Measurements from ENCODE around the gene PDZD4.

PDZD4 gene

DNA sequence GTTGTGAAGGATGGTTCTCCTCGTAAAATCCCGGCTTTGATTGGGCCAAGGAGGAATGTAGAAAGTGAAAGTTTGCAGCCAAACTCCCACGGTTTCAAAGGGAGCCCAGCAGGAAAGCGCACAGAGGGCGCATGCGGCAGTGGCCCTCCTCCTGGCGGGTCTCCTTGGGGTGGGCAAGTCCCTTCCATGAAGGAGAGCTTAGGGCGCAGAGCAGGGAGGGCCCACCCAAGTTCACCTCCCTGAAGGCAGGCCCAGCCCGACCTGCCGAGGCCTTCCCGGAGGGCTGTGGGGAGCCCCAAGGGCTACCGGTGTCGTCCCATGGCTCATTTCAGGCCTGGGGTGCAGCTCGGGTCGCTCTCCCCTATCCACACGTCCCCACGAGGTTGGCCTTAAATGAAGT lies 2.0 kb downstream of the PDZD4 start:
- CTCF ChIA-PET = no interaction called here
- POLR2A ChIA-PET = interaction anchor here (1.6 kb wide), 1 partner anchor 58 kb away, joined by 3 read pairs; the partner anchor contains the start of gene L1CAM
- TF ChIP-seq TARDBP (IDR thresholded peaks at IDR 0.05) (no peak), SUZ12 (IDR thresholded peaks at IDR 0.05) (no peak), LEF1 (IDR thresholded peaks at IDR 0.05; ENCODE audit: borderline replicate concordance) (no peak), BHLHE40 (IDR thresholded peaks at IDR 0.05; ENCODE audit: borderline replicate concordance) (no peak), NFRKB (IDR thresholded peaks at IDR 0.05) (no peak), ELF4 (IDR thresholded peaks at IDR 0.05) (no peak), HDGF (IDR thresholded peaks at IDR 0.05; ENCODE audit: borderline replicate concordance) (no peak), ZNF384 (IDR thresholded peaks at IDR 0.05) (no peak), FOXM1 (IDR thresholded peaks at IDR 0.05; ENCODE audit: borderline replicate concordance) (no peak)
- TF ChIP-seq, protein P1, sequence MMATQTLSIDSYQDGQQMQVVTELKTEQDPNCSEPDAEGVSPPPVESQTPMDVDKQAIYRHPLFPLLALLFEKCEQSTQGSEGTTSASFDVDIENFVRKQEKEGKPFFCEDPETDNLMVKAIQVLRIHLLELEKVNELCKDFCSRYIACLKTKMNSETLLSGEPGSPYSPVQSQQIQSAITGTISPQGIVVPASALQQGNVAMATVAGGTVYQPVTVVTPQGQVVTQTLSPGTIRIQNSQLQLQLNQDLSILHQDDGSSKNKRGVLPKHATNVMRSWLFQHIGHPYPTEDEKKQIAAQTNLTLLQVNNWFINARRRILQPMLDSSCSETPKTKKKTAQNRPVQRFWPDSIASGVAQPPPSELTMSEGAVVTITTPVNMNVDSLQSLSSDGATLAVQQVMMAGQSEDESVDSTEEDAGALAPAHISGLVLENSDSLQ (IDR thresholded peaks at IDR 0.05) = no peak
- DNase-seq (ENCODE audit: extremely low spot score) = peak; percentile 6

DNA sequence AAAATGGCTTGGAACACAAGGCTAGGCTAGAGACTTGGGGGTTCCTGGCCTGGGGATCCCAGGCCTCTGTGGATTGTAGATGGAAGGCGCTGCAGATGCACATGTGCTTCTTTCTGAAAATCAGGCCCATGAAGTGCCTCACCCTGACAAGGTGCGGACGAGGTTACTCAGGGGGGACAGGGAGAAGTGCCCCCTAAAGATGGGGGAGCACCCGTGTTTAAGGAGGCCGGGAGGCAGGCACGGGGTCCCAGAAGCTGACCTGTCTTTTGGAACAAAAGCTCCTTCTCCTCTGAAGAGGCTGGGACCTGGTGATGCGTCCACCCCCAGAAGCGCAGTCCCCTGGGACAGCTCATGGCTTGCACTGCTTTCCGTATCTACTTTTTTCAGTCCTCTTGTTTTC lies 2.4 kb downstream of the PDZD4 start:
- CTCF ChIA-PET = no interaction called here

DNA sequence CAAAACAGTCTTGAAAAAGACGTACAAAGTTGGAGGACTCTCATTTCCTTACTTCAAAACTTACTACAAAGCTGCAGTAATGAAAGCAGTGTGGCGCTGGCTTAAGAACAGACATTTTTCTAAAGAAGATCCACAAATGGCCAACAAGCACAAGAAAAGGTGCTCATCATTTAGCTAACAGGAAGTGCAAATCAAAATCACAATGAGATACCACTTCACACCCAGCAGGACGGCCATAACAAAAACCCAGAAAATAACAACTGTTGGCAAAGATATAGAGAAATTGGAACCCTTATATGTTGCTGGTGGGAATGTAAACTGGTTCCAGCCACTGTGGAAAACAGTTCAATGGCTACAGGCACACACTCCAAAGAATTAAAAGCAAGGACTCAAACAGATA lies 3.3 kb downstream of the PDZD4 start:
- ChIA-PET CTCF (no interaction called here), POLR2A (interaction anchor here (0.9 to 1.6 kb wide), 2 partner anchors 9 to 59 kb away, joined by 3 read pairs; partner anchors contain the start of gene L1CAM)
- no peak for DNase-seq (ENCODE audit: extremely low spot score)
- TF ChIP-seq NFRKB (IDR thresholded peaks at IDR 0.05) = no peak

More for the DNA sequence above, 2.4 kb downstream of the PDZD4 start:
- TF ChIP-seq LEF1 (IDR thresholded peaks at IDR 0.05; ENCODE audit: borderline replicate concordance) = no peak
- no peak for TF ChIP-seq TARDBP (IDR thresholded peaks at IDR 0.05)
- TF ChIP-seq ARNT (IDR thresholded peaks at IDR 0.05) = no peak
- no peak for TF ChIP-seq NFRKB (IDR thresholded peaks at IDR 0.05)
- no peak for TF ChIP-seq BHLHE40 (IDR thresholded peaks at IDR 0.05; ENCODE audit: borderline replicate concordance)
- TF ChIP-seq SUZ12 (IDR thresholded peaks at IDR 0.05) = no peak
- TF ChIP-seq ZNF384 (IDR thresholded peaks at IDR 0.05) = no peak
- TF ChIP-seq FOXK2 (IDR thresholded peaks at IDR 0.05) = no peak
- POLR2A ChIA-PET = interaction anchor here (0.9 to 1.6 kb wide), 2 partner anchors 10 to 58 kb away, joined by 3 read pairs; partner anchors contain the start of gene L1CAM
- DNase-seq (ENCODE audit: extremely low spot score) = peak; percentile 6

DNA sequence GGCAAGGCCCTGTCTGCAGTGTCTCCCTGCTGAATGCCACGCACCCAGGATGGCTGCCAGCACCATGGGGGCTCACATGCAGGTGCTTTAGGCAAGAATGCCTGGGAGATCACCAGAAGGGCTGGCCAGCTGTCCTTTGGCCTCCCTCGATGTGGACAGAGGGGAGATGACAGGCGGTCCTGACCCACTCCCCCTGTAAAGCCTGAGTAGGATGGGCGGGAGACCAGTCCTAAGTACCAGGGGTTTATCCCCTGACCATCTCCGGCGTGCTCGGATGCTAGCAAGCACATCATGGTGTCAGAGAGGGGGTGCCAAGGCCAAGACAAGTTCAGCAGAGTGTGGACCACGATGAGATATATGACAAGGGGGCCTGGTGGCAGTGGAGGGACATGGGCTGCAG lies 5.3 kb downstream of the PDZD4 start:
- POLR2A ChIA-PET = no interaction called here
- DNase-seq (ENCODE audit: extremely low spot score) = no peak
- CTCF ChIA-PET = no interaction called here
- TF ChIP-seq ELF4 (IDR thresholded peaks at IDR 0.05) = no peak
- TF ChIP-seq LEF1 (IDR thresholded peaks at IDR 0.05; ENCODE audit: borderline replicate concordance) = no peak
- no peak for TF ChIP-seq ZNF384 (IDR thresholded peaks at IDR 0.05)
- no peak for TF ChIP-seq ARNT (IDR thresholded peaks at IDR 0.05)
- TF ChIP-seq L3MBTL2 (conservative IDR thresholded peaks at IDR 0.05) = no peak
- no peak for TF ChIP-seq FOXK2 (IDR thresholded peaks at IDR 0.05)
- no peak for TF ChIP-seq SP1 (IDR thresholded peaks at IDR 0.05)
- TF ChIP-seq CTBP1 (IDR thresholded peaks at IDR 0.05; ENCODE audit: borderline replicate concordance) = no peak
- TF ChIP-seq FOXM1 (IDR thresholded peaks at IDR 0.05; ENCODE audit: borderline replicate concordance) = no peak
- TF ChIP-seq HDGF (IDR thresholded peaks at IDR 0.05; ENCODE audit: borderline replicate concordance) = no peak
- TF ChIP-seq FOXA1 (IDR thresholded peaks at IDR 0.05) = no peak
- TF ChIP-seq NFRKB (IDR thresholded peaks at IDR 0.05) = no peak
- no peak for TF ChIP-seq TARDBP (IDR thresholded peaks at IDR 0.05)

GRCh38 chrX:153824348-153824747 lies 6.0 kb downstream of the PDZD4 start:
- TF ChIP-seq SUZ12 (IDR thresholded peaks at IDR 0.05) (no peak), NFRKB (IDR thresholded peaks at IDR 0.05) (no peak), L3MBTL2 (conservative IDR thresholded peaks at IDR 0.05) (no peak), ELF4 (IDR thresholded peaks at IDR 0.05) (no peak), FOXA1 (IDR thresholded peaks at IDR 0.05) (no peak), BHLHE40 (IDR thresholded peaks at IDR 0.05; ENCODE audit: borderline replicate concordance) (no peak), TARDBP (IDR thresholded peaks at IDR 0.05) (no peak), FOXK2 (IDR thresholded peaks at IDR 0.05) (no peak), FOXM1 (IDR thresholded peaks at IDR 0.05; ENCODE audit: borderline replicate concordance) (no peak), HDGF (IDR thresholded peaks at IDR 0.05; ENCODE audit: borderline replicate concordance) (no peak), CTBP1 (IDR thresholded peaks at IDR 0.05; ENCODE audit: borderline replicate concordance) (no peak)
- TF ChIP-seq, protein P1 (IDR thresholded peaks at IDR 0.05) = no peak
- CTCF ChIA-PET = no interaction called here
- no peak for DNase-seq (ENCODE audit: extremely low spot score)
- POLR2A ChIA-PET = no interaction called here

- TF ChIP-seq SUZ12 (IDR thresholded peaks at IDR 0.05) = no peak
- TF ChIP-seq FOXK2 (IDR thresholded peaks at IDR 0.05) = no peak
- TF ChIP-seq FOXA1 (IDR thresholded peaks at IDR 0.05) = no peak
- no peak for TF ChIP-seq LEF1 (IDR thresholded peaks at IDR 0.05; ENCODE audit: borderline replicate concordance)
- no peak for TF ChIP-seq NFRKB (IDR thresholded peaks at IDR 0.05)
- TF ChIP-seq TARDBP (IDR thresholded peaks at IDR 0.05) = no peak
- TF ChIP-seq HDGF (IDR thresholded peaks at IDR 0.05; ENCODE audit: borderline replicate concordance) = no peak
- no peak for TF ChIP-seq BHLHE40 (IDR thresholded peaks at IDR 0.05; ENCODE audit: borderline replicate concordance)
- TF ChIP-seq, protein P1 (IDR thresholded peaks at IDR 0.05) = no peak
- no peak for TF ChIP-seq FOXM1 (IDR thresholded peaks at IDR 0.05; ENCODE audit: borderline replicate concordance)
- no peak for TF ChIP-seq L3MBTL2 (conservative IDR thresholded peaks at IDR 0.05)
- no peak for TF ChIP-seq ARNT (IDR thresholded peaks at IDR 0.05)
- no peak for TF ChIP-seq ELF4 (IDR thresholded peaks at IDR 0.05)
- no peak for TF ChIP-seq SP1 (IDR thresholded peaks at IDR 0.05)
- TF ChIP-seq CTBP1 (IDR thresholded peaks at IDR 0.05; ENCODE audit: borderline replicate concordance) = no peak
- TF ChIP-seq ZNF384 (IDR thresholded peaks at IDR 0.05) = no peak
- CTCF ChIA-PET = no interaction called here
- DNase-seq (ENCODE audit: extremely low spot score) = no peak
- POLR2A ChIA-PET = no interaction called here
Measured at GRCh38 chrX:153821066-153821465, 9.3 kb downstream of the PDZD4 start.
